Measurements from ENCODE around the gene SLFN14. TPM values are rescaled to one million over a fixed set of nuclear protein-coding genes. Genes with fewer than 3 reads are reported as not detected.

Gene SLFN14
- total RNA-seq, 1 experiment from 2014 or later, result not detected

DNA sequence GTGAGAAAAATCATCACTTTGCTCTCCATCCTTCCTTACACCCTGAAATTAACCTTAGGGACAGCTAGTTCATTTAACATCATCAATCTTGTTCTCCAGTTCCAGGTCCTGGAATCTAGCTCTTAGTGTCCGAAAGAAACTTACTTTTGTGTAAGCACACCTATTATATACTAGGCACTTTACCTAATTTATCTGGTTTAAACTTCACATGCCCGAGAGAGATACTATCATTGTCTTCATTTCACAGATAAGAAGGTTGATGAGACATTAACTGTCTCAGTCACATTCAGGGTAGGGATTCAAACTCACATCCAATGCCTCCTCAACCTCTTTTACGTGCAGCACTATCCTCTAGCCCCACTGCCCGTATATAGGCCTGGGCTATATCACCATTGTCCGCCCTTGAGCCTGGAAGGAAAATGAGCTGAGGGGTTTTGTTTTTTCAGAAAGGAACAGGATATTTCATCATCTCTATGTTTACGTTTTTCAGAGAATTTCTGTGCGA is 26.0 kb upstream of the SLFN14 start:
- Histone ChIP-seq H3K4me1 (ENCODE audit: control insufficient read depth, insufficient read depth, low read length) (peaks cover 17% of the 10 kb centered on the region), H3K36me3 (ENCODE audit: control insufficient read depth, insufficient read depth, low read length) (peaks cover under 1% of the 10 kb centered on the region; the same call in 1 of the 2 replicates), H3K27ac (ENCODE audit: low read length) (peak overlapping the region; percentile 97), H3K9me3 (ENCODE audit: control insufficient read depth, insufficient read depth, low read depth, low read length) (no peaks in the 10 kb centered on the region), H3K4me3 (ENCODE audit: low read depth in 2 of 2, low read length in 2 of 2) (peak overlapping the region; percentile 71 to 95), H3K27me3 (ENCODE audit: control insufficient read depth, insufficient read depth, low read length) (no peaks in the 10 kb centered on the region)
- DNase-seq (ENCODE audit: low read depth, low spot score) (no peak), ATAC-seq (no peak)
- ChIA-PET CTCF (interaction anchor here (0.6 kb wide), 1 partner anchor 18 kb away, joined by 3 read pairs; no protein-coding TSS in a partner anchor), POLR2A (interaction anchor here (0.5 to 1.6 kb wide), 3 partner anchors 8 to 24 kb away, joined by 3 to 5 read pairs (median 4); partner anchors contain the start of gene PEX12)
- in situ Hi-C loops (cut with HindIII; ENCODE audit: low pct_unique_long_range_greater_than_20kb, low sequenced_read_pairs) (no loop called here), intact Hi-C loops (cut with micrococcal nuclease; ENCODE audit: unreplicated experiment) (no loop called here)
- BruUV-seq (replicated peaks), result TSS peak; percentile 98
- no peak for TF ChIP-seq SIN3A (IDR thresholded peaks at IDR 0.05; ENCODE audit: borderline replicate concordance, insufficient read depth, low read depth, low read length)
- TF ChIP-seq TCF7L2 (IDR thresholded peaks at IDR 0.05; ENCODE audit: low read depth, low read length), result no peak
- TF ChIP-seq POLR2AphosphoS5 (IDR thresholded peaks at IDR 0.05; ENCODE audit: low read depth, low read length), result no peak
- TF ChIP-seq, protein P1, sequence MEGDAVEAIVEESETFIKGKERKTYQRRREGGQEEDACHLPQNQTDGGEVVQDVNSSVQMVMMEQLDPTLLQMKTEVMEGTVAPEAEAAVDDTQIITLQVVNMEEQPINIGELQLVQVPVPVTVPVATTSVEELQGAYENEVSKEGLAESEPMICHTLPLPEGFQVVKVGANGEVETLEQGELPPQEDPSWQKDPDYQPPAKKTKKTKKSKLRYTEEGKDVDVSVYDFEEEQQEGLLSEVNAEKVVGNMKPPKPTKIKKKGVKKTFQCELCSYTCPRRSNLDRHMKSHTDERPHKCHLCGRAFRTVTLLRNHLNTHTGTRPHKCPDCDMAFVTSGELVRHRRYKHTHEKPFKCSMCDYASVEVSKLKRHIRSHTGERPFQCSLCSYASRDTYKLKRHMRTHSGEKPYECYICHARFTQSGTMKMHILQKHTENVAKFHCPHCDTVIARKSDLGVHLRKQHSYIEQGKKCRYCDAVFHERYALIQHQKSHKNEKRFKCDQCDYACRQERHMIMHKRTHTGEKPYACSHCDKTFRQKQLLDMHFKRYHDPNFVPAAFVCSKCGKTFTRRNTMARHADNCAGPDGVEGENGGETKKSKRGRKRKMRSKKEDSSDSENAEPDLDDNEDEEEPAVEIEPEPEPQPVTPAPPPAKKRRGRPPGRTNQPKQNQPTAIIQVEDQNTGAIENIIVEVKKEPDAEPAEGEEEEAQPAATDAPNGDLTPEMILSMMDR (IDR thresholded peaks at IDR 0.05), result no peak
- TF ChIP-seq REST (IDR thresholded peaks at IDR 0.05; ENCODE audit: insufficient read depth in 1 of 2, low read depth in 2 of 2, low read length in 1 of 2), result no peak

GRCh38 chr17:35584061-35584460 is 23.4 kb upstream of the SLFN14 start:
- ATAC-seq, result no peak
- no peaks in the 10 kb centered on the region for H3K9me3 ChIP-seq (ENCODE audit: control insufficient read depth, insufficient read depth, low read depth, low read length)
- intact Hi-C loops (cut with micrococcal nuclease; ENCODE audit: unreplicated experiment), result no loop called here
- H3K4me3 ChIP-seq (ENCODE audit: low read depth in 2 of 2, low read length in 2 of 2), result no peak overlapping the region
- no peak overlapping the region for H3K27ac ChIP-seq (ENCODE audit: low read length)
- ChIA-PET CTCF (no interaction called here), POLR2A (no interaction called here)
- no peak for DNase-seq (ENCODE audit: low read depth, low spot score)
- in situ Hi-C loops (cut with HindIII; ENCODE audit: low pct_unique_long_range_greater_than_20kb, low sequenced_read_pairs), result no loop called here
- TF ChIP-seq TCF7L2 (IDR thresholded peaks at IDR 0.05; ENCODE audit: low read depth, low read length) (no peak), REST (IDR thresholded peaks at IDR 0.05; ENCODE audit: insufficient read depth in 1 of 2, low read depth in 2 of 2, low read length in 1 of 2) (no peak), POLR2AphosphoS5 (IDR thresholded peaks at IDR 0.05; ENCODE audit: low read depth, low read length) (no peak), SIN3A (IDR thresholded peaks at IDR 0.05; ENCODE audit: borderline replicate concordance, insufficient read depth, low read depth, low read length) (no peak)
- TF ChIP-seq, protein P1 (IDR thresholded peaks at IDR 0.05), result no peak
- no peaks in the 10 kb centered on the region for H3K27me3 ChIP-seq (ENCODE audit: control insufficient read depth, insufficient read depth, low read length)
- no peaks in the 10 kb centered on the region; the same call in 1 of the 2 replicates for H3K36me3 ChIP-seq (ENCODE audit: control insufficient read depth, insufficient read depth, low read length)
- no TSS peak for BruUV-seq (replicated peaks)
- H3K4me1 ChIP-seq (ENCODE audit: control insufficient read depth, insufficient read depth, low read length), result peaks cover 9% of the 10 kb centered on the region

Measured in Panc1 (cell line).